Uterus (tissue), 4 donors: ENCODE measurements around the gene MPPED1. TPM values are rescaled to one million over a fixed set of nuclear protein-coding genes. Genes with fewer than 3 reads are reported as not detected.

Experiments
- DNase-seq, 2 donors: peaks; one replicate each; pipeline ENCODE4 v3.0.0-alpha.2; 2019 to 2020
- H3K27ac ChIP-seq, 2 donors: fragments of 200-600 bp; sonication (generic); 1 replicate in 1 of 2; 2 replicates in 1 of 2; pipeline ENCODE4 v1.5.1; 2016 to 2018
- H3K27me3 ChIP-seq, 2 donors: fragments of 200-600 bp; sonication (generic); one replicate each; pipeline ENCODE4 v1.5.1; 2018 to 2019; ENCODE audit warnings: control low read depth in 1 of 2
- H3K36me3 ChIP-seq, 2 donors: fragments of 200-600 bp; sonication (generic); one replicate each; pipeline ENCODE4 v1.5.1; 2019; ENCODE audit warnings: control low read depth in 1 of 2
- H3K4me1 ChIP-seq, 2 donors: fragments of 200-600 bp; sonication (generic); one replicate each; pipeline ENCODE4 v1.5.1; 2018 to 2019; ENCODE audit warnings: control low read depth in 1 of 2
- H3K4me3 ChIP-seq, 2 donors: fragments of 200-600 bp; sonication (generic); 1 replicate in 1 of 2; 2 replicates in 1 of 2; pipeline ENCODE4 v1.5.1; 2018 to 2019; ENCODE audit warnings: mild to moderate bottlenecking in 1 of 2
- H3K9me3 ChIP-seq, 2 donors: fragments of 200-600 bp; sonication (generic); one replicate each; pipeline ENCODE4 v1.5.1; 2019; ENCODE audit warnings: control low read depth in 1 of 2
- POLR2A ChIP-seq, 2 donors: fragments of 450-650 bp; IDR thresholded peaks; one replicate each; pipeline ENCODE4 v1.6.1; 2016; ENCODE audit warnings: antibody characterized with exemption in 2 of 2, mild to moderate bottlenecking in 1 of 2, moderate library complexity in 1 of 2
- intact Hi-C: fragments of 100-400 bp; cut with DNase I; formaldehyde crosslinking; loops from one replicate; pipeline ENCODE4 v1.15.1; 2023; ENCODE audit warnings: low total_unique reads
- total RNA-seq, 4 donors: library from RNA; depleted of rRNA in 3 of 4; stranded (reverse); fragments of >200 nt in 3 of 4; gene quantifications; one replicate each; pipeline versions ENCODE4 v1.1.0 to v1.2.4, GENCODE V29; 2014 to 2023
- TF ChIP-seq, protein P1 (sequence below), 4 experiments: fragments of 200-600 bp in 2 of 4; fragments of 450-650 bp in 2 of 4; sonication (generic) in 2 of 4; IDR thresholded peaks; one replicate each; pipeline ENCODE4 v1.5.1; 2016 to 2019; ENCODE audit warnings: antibody characterized with exemption in 4 of 4, mild to moderate bottlenecking in 2 of 4, moderate library complexity in 1 of 4
- donor health status: DM: yes; HTN: yes; CAD: no.

Gene MPPED1
- total RNA-seq, 4 donors from 2014 or later, result 0.67 to 8.4 TPM; not detected in 2

DNA sequence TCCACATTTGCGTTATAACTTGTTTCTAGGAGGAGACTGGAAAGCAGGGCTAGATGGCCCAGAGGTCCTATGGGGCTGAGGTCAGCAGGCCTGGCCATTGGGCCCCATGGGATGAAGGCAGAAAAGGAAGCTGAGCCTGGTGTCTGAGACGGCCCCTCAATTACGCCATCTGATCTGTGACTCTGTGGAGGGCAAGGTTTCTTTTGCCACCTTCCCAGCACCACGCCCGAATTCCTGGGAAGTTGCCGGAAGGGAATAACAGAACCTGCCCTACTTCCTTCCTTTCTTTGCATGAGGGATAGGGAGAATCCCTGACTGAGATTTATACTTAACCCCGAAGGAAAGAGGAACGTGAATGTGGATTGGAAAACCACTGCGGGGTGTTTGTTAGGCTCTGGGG is 118.1 kb downstream of the MPPED1 start:
- intact Hi-C loops, result no loop called here
- DNase-seq, result no peak

DNA sequence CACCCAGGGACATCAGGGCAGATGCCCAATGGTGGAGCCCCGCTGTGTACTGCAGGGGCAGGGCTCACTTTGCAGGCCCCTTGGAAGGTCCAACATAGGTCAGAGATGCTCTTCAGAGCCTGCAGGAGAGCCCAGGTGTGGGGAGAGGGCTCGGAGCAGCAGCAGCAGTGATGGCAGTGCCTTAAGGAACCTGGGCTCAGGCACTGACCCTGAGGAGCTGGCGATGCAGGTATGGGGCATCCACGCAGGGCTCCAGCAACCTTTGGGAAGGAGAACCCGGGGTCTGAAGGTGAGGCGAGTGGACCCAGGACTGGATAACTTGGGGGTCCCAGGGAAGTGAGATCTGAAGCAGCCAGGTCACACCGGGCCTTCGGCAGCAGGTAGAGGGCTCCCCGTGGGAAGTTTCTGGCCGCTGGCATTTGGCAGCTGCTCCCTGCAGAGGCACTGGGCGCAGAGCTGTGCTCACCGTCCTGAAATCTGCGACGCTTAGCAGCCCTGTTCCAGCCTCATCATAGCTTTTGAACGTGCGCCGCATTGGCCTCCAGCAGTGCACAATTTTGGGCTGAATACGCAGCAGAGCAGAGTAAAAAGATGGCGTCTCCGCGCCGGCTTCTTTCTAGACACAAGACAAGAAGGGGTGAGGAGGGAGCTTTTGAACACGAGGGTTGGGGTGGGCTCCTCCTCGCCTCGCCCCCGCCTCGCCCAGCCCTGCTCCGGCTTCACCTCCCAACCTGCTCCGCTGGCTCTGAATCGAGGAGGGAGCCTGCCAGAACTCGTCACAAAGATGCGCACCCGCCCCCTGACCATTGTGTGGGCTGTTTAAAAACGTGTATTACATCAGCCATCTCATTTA is 118.8 kb downstream of the MPPED1 start:
- intact Hi-C loops, result no loop called here
- Histone ChIP-seq H3K4me1 (no peaks in the 10 kb centered on the region), H3K36me3 (no peaks in the 10 kb centered on the region), H3K4me3 (no peak overlapping the region), H3K27me3 (no peaks in the 10 kb centered on the region), H3K27ac (no peak overlapping the region), H3K9me3 (no peaks in the 10 kb centered on the region)
- DNase-seq, result no peak
- TF ChIP-seq, protein P1, sequence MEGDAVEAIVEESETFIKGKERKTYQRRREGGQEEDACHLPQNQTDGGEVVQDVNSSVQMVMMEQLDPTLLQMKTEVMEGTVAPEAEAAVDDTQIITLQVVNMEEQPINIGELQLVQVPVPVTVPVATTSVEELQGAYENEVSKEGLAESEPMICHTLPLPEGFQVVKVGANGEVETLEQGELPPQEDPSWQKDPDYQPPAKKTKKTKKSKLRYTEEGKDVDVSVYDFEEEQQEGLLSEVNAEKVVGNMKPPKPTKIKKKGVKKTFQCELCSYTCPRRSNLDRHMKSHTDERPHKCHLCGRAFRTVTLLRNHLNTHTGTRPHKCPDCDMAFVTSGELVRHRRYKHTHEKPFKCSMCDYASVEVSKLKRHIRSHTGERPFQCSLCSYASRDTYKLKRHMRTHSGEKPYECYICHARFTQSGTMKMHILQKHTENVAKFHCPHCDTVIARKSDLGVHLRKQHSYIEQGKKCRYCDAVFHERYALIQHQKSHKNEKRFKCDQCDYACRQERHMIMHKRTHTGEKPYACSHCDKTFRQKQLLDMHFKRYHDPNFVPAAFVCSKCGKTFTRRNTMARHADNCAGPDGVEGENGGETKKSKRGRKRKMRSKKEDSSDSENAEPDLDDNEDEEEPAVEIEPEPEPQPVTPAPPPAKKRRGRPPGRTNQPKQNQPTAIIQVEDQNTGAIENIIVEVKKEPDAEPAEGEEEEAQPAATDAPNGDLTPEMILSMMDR (IDR thresholded peaks at IDR 0.05), result no peak
- no peak for TF ChIP-seq POLR2A (IDR thresholded peaks at IDR 0.05)

More for the DNA sequence above, 118.1 kb downstream of the MPPED1 start:
- Histone ChIP-seq H3K27me3 (no peaks in the 10 kb centered on the region), H3K36me3 (no peaks in the 10 kb centered on the region), H3K4me1 (no peaks in the 10 kb centered on the region), H3K27ac (no peak overlapping the region), H3K4me3 (no peak overlapping the region), H3K9me3 (no peaks in the 10 kb centered on the region)
- TF ChIP-seq, protein P1 (IDR thresholded peaks at IDR 0.05), result no peak
- TF ChIP-seq POLR2A (IDR thresholded peaks at IDR 0.05), result no peak

DNA sequence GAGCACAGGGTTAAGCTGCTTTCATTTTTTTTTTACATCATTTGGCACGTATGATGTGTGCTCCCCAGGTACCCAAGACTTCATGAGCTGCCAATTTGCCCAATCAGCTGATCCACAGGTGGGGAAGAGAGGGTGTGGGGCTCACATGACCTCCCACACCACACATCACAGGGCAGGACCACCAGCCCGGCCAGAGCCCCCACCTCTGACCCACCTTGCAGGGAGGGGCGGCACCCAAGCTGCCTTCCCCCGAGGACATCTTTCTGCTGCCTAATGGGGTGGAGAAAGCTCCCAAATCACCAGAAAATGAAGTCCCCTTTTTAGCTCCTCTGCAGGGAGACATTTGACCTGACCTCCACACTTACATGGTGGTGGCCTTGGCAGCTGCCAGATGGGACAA is 119.8 kb downstream of the MPPED1 start:
- Histone ChIP-seq H3K4me3 (no peak overlapping the region), H3K36me3 (no peaks in the 10 kb centered on the region), H3K9me3 (no peaks in the 10 kb centered on the region), H3K4me1 (no peaks in the 10 kb centered on the region), H3K27ac (no peak overlapping the region), H3K27me3 (no peaks in the 10 kb centered on the region)
- intact Hi-C loops, result no loop called here
- DNase-seq, result no peak
- TF ChIP-seq, protein P1 (IDR thresholded peaks at IDR 0.05), result no peak
- TF ChIP-seq POLR2A (IDR thresholded peaks at IDR 0.05), result no peak

DNA sequence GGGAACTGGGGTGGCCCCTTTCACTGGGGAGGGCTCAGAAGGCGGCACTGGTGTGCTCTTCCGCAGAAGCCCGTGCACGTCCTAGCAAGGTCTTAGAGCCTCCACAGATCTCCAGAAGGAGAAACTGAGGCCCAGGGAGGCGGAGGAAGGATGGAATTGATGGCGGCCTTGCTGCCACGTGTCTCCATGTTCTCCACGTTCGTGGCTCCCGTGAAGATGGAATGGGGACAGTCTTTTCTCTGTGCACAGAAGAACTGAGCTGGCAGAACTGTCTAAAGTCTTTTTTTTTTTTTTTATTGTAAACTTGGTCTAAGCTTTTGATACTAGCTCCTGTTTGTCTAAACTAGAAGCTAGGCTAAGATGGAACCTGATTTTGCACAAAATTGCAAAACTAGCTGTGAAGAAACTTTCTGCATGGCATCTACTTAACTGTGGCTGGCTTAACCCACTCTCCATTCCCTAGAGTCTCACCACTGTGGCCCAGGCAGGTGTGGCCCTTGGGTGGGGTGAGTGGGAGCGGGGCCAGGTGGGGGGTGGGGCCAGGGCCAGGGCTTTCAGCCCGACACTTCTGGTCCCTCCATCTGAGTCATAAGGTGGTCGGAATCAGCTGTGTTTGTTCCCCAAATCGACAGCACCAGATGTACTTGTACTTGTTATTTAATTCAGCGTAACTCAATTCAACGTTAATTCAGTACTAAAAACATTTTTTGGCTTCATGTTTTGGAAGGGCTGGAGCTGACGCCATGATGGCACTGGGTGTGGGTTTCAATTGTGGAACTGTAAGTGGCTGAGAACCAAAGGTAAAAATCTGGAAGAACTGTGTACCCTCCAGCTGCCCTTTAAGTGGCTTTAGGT is 120.7 kb downstream of the MPPED1 start:
- Histone ChIP-seq H3K4me1 (no peaks in the 10 kb centered on the region), H3K9me3 (no peaks in the 10 kb centered on the region), H3K36me3 (no peaks in the 10 kb centered on the region), H3K27ac (no peak overlapping the region), H3K4me3 (no peak overlapping the region), H3K27me3 (no peaks in the 10 kb centered on the region)
- TF ChIP-seq POLR2A (IDR thresholded peaks at IDR 0.05), result no peak
- TF ChIP-seq, protein P1 (IDR thresholded peaks at IDR 0.05), result no peak
- intact Hi-C loops, result no loop called here
- no peak for DNase-seq

DNA sequence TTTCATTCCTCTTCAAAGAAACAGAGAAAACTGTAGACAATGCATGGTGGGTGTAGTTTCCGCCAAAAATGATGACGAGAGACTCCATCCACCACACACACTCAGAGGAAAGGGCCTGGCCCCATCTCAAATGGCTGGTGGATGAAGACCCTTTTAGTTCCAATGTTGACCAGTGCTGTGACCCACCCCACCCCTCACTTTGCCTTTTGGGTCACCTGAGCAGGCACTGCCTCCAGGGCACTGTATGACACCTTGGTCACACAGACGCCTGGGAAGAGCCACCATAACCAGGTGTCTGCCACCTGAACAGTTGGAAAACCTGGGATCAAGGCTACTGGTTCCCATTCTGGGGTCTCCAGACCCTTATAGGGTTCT is 121.3 kb downstream of the MPPED1 start:
- DNase-seq, result no peak
- Histone ChIP-seq H3K27ac (no peak overlapping the region), H3K4me3 (no peak overlapping the region), H3K27me3 (no peaks in the 10 kb centered on the region), H3K9me3 (no peaks in the 10 kb centered on the region), H3K4me1 (no peaks in the 10 kb centered on the region), H3K36me3 (no peaks in the 10 kb centered on the region)
- intact Hi-C loops, result no loop called here
- TF ChIP-seq, protein P1 (IDR thresholded peaks at IDR 0.05), result no peak
- no peak for TF ChIP-seq POLR2A (IDR thresholded peaks at IDR 0.05)
